ENCODE measurements around the gene SMIM15.

Gene SMIM15

GRCh38 chr5:61159836-61160235, 2.4 kb downstream of the SMIM15 start:
- no peak for DNase-seq (ENCODE audit: low read depth in 2 of 2)

- DNase-seq (ENCODE audit: low read depth in 2 of 2), result no peak
Measured at GRCh38 chr5:61159070-61159469, 3.2 kb downstream of the SMIM15 start.

- DNase-seq (ENCODE audit: low read depth in 2 of 2), result no peak
Measured at GRCh38 chr5:61151893-61152292, 10.4 kb downstream of the SMIM15 start.

GRCh38 chr5:61148515-61148914, 13.8 kb downstream of the SMIM15 start:
- no peak for DNase-seq (ENCODE audit: low read depth in 2 of 2)

GRCh38 chr5:61142811-61143210, 19.5 kb downstream of the SMIM15 start:
- DNase-seq (ENCODE audit: low read depth in 2 of 2), result no peak

GRCh38 chr5:61142391-61142790, 19.9 kb downstream of the SMIM15 start:
- no peak for DNase-seq (ENCODE audit: low read depth in 2 of 2)

GRCh38 chr5:61141801-61142200, 20.5 kb downstream of the SMIM15 start:
- DNase-seq (ENCODE audit: low read depth in 2 of 2), result no peak

GRCh38 chr5:61139931-61140330, 22.3 kb downstream of the SMIM15 start:
- DNase-seq (ENCODE audit: low read depth in 2 of 2), result no peak

- no peak for DNase-seq (ENCODE audit: low read depth in 2 of 2)
Measured at GRCh38 chr5:61139094-61139873, 23.0 kb downstream of the SMIM15 start.

GRCh38 chr5:61137835-61138234, 24.4 kb downstream of the SMIM15 start:
- no peak for DNase-seq (ENCODE audit: low read depth in 2 of 2)

GRCh38 chr5:61132559-61132958, 29.7 kb downstream of the SMIM15 start:
- no peak for DNase-seq (ENCODE audit: low read depth in 2 of 2)

GRCh38 chr5:61130289-61130688, 32.0 kb downstream of the SMIM15 start:
- no peak for DNase-seq (ENCODE audit: low read depth in 2 of 2)

- DNase-seq (ENCODE audit: low read depth in 2 of 2), result no peak
Measured at GRCh38 chr5:61123145-61123544, 39.1 kb downstream of the SMIM15 start.

GRCh38 chr5:61120534-61120933, 41.7 kb downstream of the SMIM15 start:
- DNase-seq (ENCODE audit: low read depth in 2 of 2), result no peak

- no peak for DNase-seq (ENCODE audit: low read depth in 2 of 2)
Measured at GRCh38 chr5:61119066-61119465, 43.2 kb downstream of the SMIM15 start.

GRCh38 chr5:61115968-61116367, 46.3 kb downstream of the SMIM15 start:
- no peak for DNase-seq (ENCODE audit: low read depth in 2 of 2)

- DNase-seq (ENCODE audit: low read depth in 2 of 2), result no peak
Measured at GRCh38 chr5:61114441-61114840, 47.8 kb downstream of the SMIM15 start.

Measured in activated CD4-positive, alpha-beta T cell treated with anti-CD3 and anti-CD28 coated beads for 24 hours (primary cell).